Loucy (cell line): Measurements from ENCODE around the gene ENTPD2.

Source experiments
- H2AFZ ChIP-seq: fragments of 200-600 bp; sonication (generic); 2 replicates; pipeline ENCODE4 v1.6.0; 2016; ENCODE audit warnings: antibody characterized with exemption, mild to moderate bottlenecking, low read length, moderate library complexity
- H3F3A ChIP-seq: fragments of 200-600 bp; 2 replicates; pipeline ENCODE4 v1.6.0; 2016; ENCODE audit warnings: antibody characterized with exemption, low read depth, mild to moderate bottlenecking
- H3K27me3 ChIP-seq: fragments of 200-600 bp; sonication (generic); 2 replicates; pipeline ENCODE4 v1.6.1; 2014; ENCODE audit warnings: low read length, mild to moderate bottlenecking; ENCODE audit not compliant: insufficient read depth, poor library complexity, severe bottlenecking
- H3K36me3 ChIP-seq: fragments of 200-600 bp; sonication (generic); 2 replicates; pipeline ENCODE4 v1.6.1; 2016; ENCODE audit warnings: low read length; ENCODE audit not compliant: insufficient read depth
- H3K4me1 ChIP-seq: fragments of 200-600 bp; sonication (generic); 2 replicates; pipeline ENCODE4 v1.5.1; 2014; ENCODE audit warnings: low read length, mild to moderate bottlenecking; ENCODE audit not compliant: insufficient read depth, poor library complexity, severe bottlenecking
- H3K4me2 ChIP-seq: fragments of 200-600 bp; sonication (generic); 2 replicates; pipeline ENCODE4 v1.6.0; 2014; ENCODE audit warnings: antibody characterized with exemption, low read length, low read depth, mild to moderate bottlenecking; ENCODE audit not compliant: poor library complexity, severe bottlenecking
- H3K4me3 ChIP-seq: fragments of 200-600 bp; sonication (generic); 2 replicates; pipeline ENCODE4 v1.5.1; 2014; ENCODE audit warnings: low read length, mild to moderate bottlenecking, mixed read lengths; ENCODE audit not compliant: poor library complexity, severe bottlenecking
- H3K79me2 ChIP-seq: fragments of 200-600 bp; sonication (generic); 2 replicates; pipeline ENCODE4 v1.6.1; 2014; ENCODE audit warnings: low read length; ENCODE audit not compliant: insufficient read depth
- H3K9ac ChIP-seq: fragments of 200-600 bp; sonication (generic); 2 replicates; pipeline ENCODE4 v1.6.0; 2014; ENCODE audit warnings: mild to moderate bottlenecking, low read depth, low read length, moderate library complexity; ENCODE audit not compliant: poor library complexity, severe bottlenecking
- H3K9me2 ChIP-seq: fragments of 200-600 bp; sonication (generic); replicated peaks from 2 replicates; pipeline ENCODE4 v1.6.1; 2016; ENCODE audit warnings: low read depth, low read length, mixed read lengths
- H3K9me3 ChIP-seq: fragments of 200-600 bp; sonication (generic); 2 replicates; pipeline ENCODE4 v1.6.1; 2014; ENCODE audit warnings: mild to moderate bottlenecking, antibody characterized with exemption, low read length, low read depth; ENCODE audit not compliant: insufficient read depth
- H4K20me1 ChIP-seq: fragments of 200-600 bp; sonication (generic); 2 replicates; pipeline ENCODE4 v1.6.0; 2014; ENCODE audit warnings: antibody characterized with exemption, low read length, mild to moderate bottlenecking; ENCODE audit not compliant: insufficient read depth, poor library complexity, severe bottlenecking
- EZH2phosphoT487 ChIP-seq: fragments of 200-600 bp; IDR thresholded peaks from 2 replicates; pipeline ENCODE4 v1.6.1; 2018; ENCODE audit warnings: antibody characterized with exemption, mild to moderate bottlenecking, moderate library complexity, borderline replicate concordance
- TF ChIP-seq, protein P1 (sequence below): fragments of 200-600 bp; sonication (generic); conservative IDR thresholded peaks from 2 replicates; pipeline ENCODE4 v1.5.1; 2014; ENCODE audit warnings: mild to moderate bottlenecking, antibody characterized with exemption, low read length

Gene ENTPD2

DNA sequence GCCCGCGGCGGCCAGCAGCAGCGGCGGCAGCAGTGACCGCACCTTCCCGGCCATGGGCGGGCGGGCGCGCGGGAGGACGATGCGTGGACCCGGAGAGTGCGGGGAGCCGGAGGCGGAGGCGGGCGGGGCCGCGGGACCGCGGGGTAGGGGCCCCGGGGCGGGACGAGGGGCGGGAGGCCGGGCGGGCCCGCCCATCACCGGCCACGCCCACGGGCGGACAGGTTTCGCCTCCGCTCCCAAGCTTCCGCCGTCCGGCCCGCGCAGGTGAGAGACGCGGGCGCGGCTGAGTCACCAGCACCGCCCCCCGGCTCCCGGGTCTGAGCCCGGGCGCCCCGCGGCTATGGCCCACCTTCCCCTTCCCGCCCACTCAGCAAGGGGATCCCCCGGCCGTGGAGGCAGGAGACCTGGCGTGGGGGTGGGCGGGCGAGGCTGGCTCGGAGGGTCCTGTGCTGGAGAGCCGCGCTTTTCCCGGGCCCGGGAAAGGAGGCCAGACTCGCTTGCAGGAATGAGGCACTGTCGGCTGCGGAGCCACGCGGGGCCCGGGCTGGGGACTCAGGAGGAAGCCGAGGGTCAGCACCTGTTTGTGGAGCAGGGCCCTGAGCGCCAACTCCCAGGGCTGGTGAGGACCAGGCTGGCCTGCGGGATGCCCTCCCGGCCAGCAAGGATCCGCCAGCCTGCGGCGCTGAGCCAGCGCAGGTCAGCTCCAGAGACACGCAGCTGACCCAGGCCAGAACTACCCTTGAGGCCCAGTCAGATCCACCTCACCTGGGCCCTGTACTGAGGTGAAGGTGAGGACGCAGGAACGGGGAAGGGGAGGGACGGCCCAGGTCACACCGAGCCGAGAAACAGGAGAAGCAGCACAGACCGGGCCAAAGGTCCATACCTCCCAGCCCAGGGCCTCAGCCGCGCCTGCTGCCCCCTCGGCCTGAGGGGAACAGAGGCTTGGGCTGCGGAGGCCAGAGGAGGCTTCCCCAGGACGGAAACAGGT lies at the start of gene ENTPD2:
ENTPD2 (minus strand) TSS at position 118 of the 988 bp plus-strand sequence; CDS start at position 54, 64 bp downstream.
- Histone ChIP-seq H3K9me2 (no peaks in the 10 kb centered on the region), H3K36me3 (no peaks in the 10 kb centered on the region), H2AFZ (no peak within 1 kb of the TSS), H3K27me3 (no peaks in the 10 kb centered on the region), H3K9me3 (no peaks in the 10 kb centered on the region), H3F3A (no peaks in the 10 kb centered on the region), H3K4me3 (no peak within 1 kb of the TSS), H4K20me1 (no peaks in the 10 kb centered on the region), H3K4me1 (no peaks in the 10 kb centered on the region), H3K4me2 (no peak within 1 kb of the TSS), H3K9ac (no peak within 1 kb of the TSS), H3K79me2 (no peaks in the 10 kb centered on the region)
- no peak for TF ChIP-seq EZH2phosphoT487
- TF ChIP-seq, protein P1, sequence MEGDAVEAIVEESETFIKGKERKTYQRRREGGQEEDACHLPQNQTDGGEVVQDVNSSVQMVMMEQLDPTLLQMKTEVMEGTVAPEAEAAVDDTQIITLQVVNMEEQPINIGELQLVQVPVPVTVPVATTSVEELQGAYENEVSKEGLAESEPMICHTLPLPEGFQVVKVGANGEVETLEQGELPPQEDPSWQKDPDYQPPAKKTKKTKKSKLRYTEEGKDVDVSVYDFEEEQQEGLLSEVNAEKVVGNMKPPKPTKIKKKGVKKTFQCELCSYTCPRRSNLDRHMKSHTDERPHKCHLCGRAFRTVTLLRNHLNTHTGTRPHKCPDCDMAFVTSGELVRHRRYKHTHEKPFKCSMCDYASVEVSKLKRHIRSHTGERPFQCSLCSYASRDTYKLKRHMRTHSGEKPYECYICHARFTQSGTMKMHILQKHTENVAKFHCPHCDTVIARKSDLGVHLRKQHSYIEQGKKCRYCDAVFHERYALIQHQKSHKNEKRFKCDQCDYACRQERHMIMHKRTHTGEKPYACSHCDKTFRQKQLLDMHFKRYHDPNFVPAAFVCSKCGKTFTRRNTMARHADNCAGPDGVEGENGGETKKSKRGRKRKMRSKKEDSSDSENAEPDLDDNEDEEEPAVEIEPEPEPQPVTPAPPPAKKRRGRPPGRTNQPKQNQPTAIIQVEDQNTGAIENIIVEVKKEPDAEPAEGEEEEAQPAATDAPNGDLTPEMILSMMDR, result no peak

DNA sequence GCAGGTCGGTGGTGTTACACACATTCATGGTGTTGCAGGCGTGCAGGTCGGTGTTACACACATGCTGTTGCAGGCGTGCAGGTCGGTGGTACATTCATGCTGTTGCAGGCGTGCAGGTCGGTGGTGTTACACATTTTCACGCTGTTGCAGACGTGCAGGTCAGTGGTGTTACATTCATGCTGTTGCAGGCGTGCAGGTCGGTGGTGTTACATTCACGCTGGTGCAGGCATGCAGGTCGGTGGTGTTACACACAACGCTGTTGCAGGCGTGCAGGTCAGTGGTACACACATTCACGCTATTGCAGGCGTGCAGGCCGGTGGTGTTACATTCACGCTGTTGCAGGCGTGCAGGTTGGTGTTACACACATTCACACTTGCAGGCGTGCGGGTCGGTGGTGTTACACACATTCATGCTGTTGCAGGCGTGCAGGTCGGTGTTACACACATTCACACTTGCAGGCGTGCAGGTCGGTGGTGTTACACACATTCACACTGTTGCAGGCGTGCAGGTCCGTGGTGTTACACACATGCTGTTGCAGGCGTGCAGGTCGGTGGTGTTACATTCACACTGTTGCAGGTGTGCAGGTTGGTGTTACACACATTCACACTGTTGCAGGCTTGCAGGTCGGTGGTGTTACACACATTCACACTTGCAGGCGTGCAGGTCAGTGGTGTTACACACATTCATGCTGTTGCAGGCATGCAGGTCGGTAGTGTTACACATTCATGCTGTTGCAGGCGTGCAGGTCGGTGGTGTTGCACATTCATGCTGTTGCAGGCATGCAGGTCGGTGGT lies 49.5 kb upstream of the ENTPD2 start:
- no peak overlapping the region for H2AFZ ChIP-seq
- no peak for TF ChIP-seq EZH2phosphoT487
- TF ChIP-seq, protein P1, result no peak
- H3K79me2 ChIP-seq, result no peaks in the 10 kb centered on the region
- H4K20me1 ChIP-seq, result no peaks in the 10 kb centered on the region
- H3F3A ChIP-seq, result no peaks in the 10 kb centered on the region
- no peak overlapping the region for H3K9ac ChIP-seq
- H3K9me3 ChIP-seq, result no peaks in the 10 kb centered on the region
- no peaks in the 10 kb centered on the region for H3K27me3 ChIP-seq
- H3K4me1 ChIP-seq, result no peaks in the 10 kb centered on the region
- no peaks in the 10 kb centered on the region for H3K9me2 ChIP-seq
- no peak overlapping the region for H3K4me3 ChIP-seq
- H3K4me2 ChIP-seq, result no peak overlapping the region
- peaks cover 71% of the 10 kb centered on the region; the same call in 1 of the 2 replicates for H3K36me3 ChIP-seq

DNA sequence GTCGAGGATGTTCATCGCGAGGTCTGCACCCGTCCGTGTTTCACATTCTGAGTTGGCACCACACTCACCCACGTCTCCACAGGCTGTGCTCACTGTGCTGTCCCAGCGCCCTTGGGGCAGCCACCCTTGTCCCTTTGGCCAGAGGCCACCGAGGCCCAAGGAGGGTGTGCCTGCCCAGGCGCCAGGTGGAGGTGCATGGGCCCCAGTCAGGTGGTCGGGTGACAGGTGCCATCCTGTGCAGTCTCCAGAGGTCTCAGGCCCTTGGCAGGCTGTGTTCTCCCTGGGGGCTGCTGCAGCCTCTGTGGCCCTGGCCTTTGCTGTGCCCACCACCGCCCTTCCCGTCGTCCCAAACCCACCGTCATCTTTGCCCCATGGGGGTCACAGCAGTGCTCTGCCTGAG lies 45.4 kb upstream of the ENTPD2 start:
- Histone ChIP-seq H3K79me2 (no peaks in the 10 kb centered on the region; the same call in 1 of the 2 replicates), H3K4me3 (no peak overlapping the region), H3K36me3 (peaks cover 58% of the 10 kb centered on the region; the same call in 1 of the 2 replicates), H2AFZ (no peak overlapping the region), H3K9ac (no peak overlapping the region), H4K20me1 (no peaks in the 10 kb centered on the region), H3K27me3 (no peaks in the 10 kb centered on the region), H3F3A (no peaks in the 10 kb centered on the region), H3K4me2 (no peak overlapping the region), H3K4me1 (peaks cover 9% of the 10 kb centered on the region), H3K9me3 (no peaks in the 10 kb centered on the region), H3K9me2 (no peaks in the 10 kb centered on the region)
- TF ChIP-seq, protein P1, result no peak
- TF ChIP-seq EZH2phosphoT487, result no peak
